ENCODE data around the gene ARHGEF17. TPM values are rescaled to one million over a fixed set of nuclear protein-coding genes. Genes with fewer than 3 reads are reported as not detected.

The ARHGEF17 gene
- polyA plus RNA-seq, 3 donors = 0.16 to 1.2 (median 0.55) TPM

DNA sequence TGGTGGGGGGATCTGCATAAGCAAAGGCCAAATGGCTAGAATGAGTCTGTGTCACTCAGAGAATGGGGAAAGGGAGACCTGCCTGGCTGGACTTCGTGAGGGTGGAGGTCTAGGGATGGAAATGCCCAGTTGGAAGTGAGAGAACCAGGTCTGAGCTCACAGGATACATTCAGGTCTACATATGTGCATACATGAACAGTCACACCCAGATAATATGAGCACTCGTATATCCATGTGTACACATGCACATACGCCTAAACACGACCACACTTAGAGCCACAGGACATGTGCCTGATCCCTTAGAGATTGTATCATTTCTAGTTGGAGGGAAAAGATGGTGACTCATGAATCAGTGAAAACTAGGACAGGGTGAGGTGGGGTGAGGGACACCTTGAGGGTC lies 47.0 kb downstream of the ARHGEF17 start:
- intact Hi-C loops (cut with micrococcal nuclease) = no loop called here
- H3K4me2 ChIP-seq (replicated peaks; ENCODE audit: extremely low read depth, low read length, poor library complexity, severe bottlenecking) = no peak overlapping the region
- no peak for DNase-seq
- Mint-ChIP-seq H3K36me3 (no peaks in the 10 kb centered on the region), H3K9me3 (peaks cover 0 to 3% (median 0%) of the 10 kb centered on the region in 7 donors), H3K27me3 (ENCODE audit: low read depth in 3 of 3) (peaks cover 0 to 1% (median 0%) of the 10 kb centered on the region in 3 donors), H3K27ac (no peak overlapping the region), H3K4me1 (peaks cover 14% of the 10 kb centered on the region), H3K4me3 (no peak overlapping the region)
- no peaks in the 10 kb centered on the region for H3K36me3 ChIP-seq (replicated peaks in 1 of 2; ENCODE audit: control insufficient read depth in 1 of 2, insufficient read depth in 2 of 2, low read length in 2 of 2)
- H3K27ac ChIP-seq (ENCODE audit: low read depth in 1 of 2, low read length in 2 of 2) = no peak overlapping the region
- no CpG with 5 or more reads among the region's 4 CpGs for WGBS (ENCODE audit: insufficient coverage)
- H3K4me1 ChIP-seq (ENCODE audit: control insufficient read depth in 1 of 2, insufficient read depth in 2 of 2, low read length in 2 of 2) = peaks cover 10 to 12% of the 10 kb centered on the region in 2 donors
- H4K20me1 ChIP-seq (ENCODE audit: insufficient read depth, low read length) = no peaks in the 10 kb centered on the region
- TF ChIP-seq, protein P1, sequence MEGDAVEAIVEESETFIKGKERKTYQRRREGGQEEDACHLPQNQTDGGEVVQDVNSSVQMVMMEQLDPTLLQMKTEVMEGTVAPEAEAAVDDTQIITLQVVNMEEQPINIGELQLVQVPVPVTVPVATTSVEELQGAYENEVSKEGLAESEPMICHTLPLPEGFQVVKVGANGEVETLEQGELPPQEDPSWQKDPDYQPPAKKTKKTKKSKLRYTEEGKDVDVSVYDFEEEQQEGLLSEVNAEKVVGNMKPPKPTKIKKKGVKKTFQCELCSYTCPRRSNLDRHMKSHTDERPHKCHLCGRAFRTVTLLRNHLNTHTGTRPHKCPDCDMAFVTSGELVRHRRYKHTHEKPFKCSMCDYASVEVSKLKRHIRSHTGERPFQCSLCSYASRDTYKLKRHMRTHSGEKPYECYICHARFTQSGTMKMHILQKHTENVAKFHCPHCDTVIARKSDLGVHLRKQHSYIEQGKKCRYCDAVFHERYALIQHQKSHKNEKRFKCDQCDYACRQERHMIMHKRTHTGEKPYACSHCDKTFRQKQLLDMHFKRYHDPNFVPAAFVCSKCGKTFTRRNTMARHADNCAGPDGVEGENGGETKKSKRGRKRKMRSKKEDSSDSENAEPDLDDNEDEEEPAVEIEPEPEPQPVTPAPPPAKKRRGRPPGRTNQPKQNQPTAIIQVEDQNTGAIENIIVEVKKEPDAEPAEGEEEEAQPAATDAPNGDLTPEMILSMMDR (IDR thresholded peaks at IDR 0.05) = no peak
- no peaks in the 10 kb centered on the region for H3K27me3 ChIP-seq (ENCODE audit: control insufficient read depth in 2 of 2, insufficient read depth in 2 of 2, low read length in 2 of 2)
- no peak overlapping the region for H2AFZ ChIP-seq (ENCODE audit: insufficient read depth, low read depth, low read length, poor library complexity, severe bottlenecking)
- no peaks in the 10 kb centered on the region for H3K79me2 ChIP-seq (ENCODE audit: insufficient read depth, low read length)
- H3K9ac ChIP-seq (ENCODE audit: insufficient read depth, low read length, poor library complexity, severe bottlenecking) = no peak overlapping the region
- H3K4me3 ChIP-seq (replicated peaks in 1 of 3; ENCODE audit: low read depth in 2 of 3, low read length in 3 of 3) = no peak overlapping the region
- H3K9me3 ChIP-seq (replicated peaks in 1 of 2; ENCODE audit: control insufficient read depth in 1 of 2, insufficient read depth in 1 of 2, low read length in 2 of 2) = no peaks in the 10 kb centered on the region

DNA sequence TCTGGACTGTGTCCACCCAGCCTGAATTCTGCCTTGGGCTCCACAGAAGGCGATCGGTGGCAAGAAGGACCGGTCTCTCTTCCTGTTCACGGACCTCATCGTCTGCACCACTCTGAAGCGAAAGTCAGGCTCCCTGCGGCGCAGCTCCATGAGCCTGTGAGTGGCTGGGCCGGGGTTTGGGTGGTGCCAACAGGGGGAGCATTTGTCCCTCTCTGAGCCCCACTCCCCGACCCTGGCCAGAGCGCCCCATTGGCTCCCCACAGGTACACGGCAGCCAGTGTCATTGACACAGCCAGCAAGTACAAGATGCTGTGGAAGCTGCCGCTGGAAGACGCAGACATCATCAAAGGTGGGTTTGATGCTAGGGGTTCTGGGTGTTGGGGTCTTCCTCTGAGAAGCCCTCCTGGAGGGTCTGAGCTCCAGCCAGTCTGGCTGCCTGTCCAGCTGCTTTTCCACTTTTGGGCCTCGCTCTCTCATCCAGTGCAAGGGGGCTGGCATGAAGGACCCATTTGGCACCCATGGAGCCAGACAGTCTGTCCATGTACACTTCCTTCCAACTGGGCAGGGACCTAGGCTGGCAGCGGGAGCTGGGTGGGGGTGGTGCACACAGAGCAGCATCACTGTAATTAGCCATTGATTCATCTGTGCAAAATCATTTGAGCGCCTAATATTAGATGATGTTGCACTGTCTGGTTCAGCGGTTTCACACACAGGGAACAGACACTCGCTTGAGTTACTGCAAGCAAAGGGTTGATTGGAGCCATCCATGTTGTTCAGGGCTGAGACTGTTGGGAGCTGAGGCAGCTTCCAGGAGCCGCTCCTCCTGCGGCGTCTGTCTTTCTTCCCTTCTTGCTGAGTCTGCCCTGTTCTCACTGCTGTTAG lies 49.1 kb downstream of the ARHGEF17 start:
- H3K9me3 ChIP-seq (replicated peaks in 1 of 2; ENCODE audit: control insufficient read depth in 1 of 2, insufficient read depth in 1 of 2, low read length in 2 of 2) = no peaks in the 10 kb centered on the region
- 97% methylated on average over 19 of the region's 22 CpGs for WGBS (ENCODE audit: insufficient coverage)
- no peaks in the 10 kb centered on the region for H3K4me1 Mint-ChIP-seq
- H3K27me3 ChIP-seq (ENCODE audit: control insufficient read depth in 2 of 2, insufficient read depth in 2 of 2, low read length in 2 of 2) = no peaks in the 10 kb centered on the region
- no peaks in the 10 kb centered on the region for H3K4me1 ChIP-seq (ENCODE audit: control insufficient read depth in 1 of 2, insufficient read depth in 2 of 2, low read length in 2 of 2)
- no peak overlapping the region for H3K4me3 Mint-ChIP-seq
- TF ChIP-seq, protein P1 (IDR thresholded peaks at IDR 0.05) = no peak
- intact Hi-C loops (cut with micrococcal nuclease) = no loop called here
- DNase-seq = no peak
- no peaks in the 10 kb centered on the region for H3K36me3 Mint-ChIP-seq
- H3K79me2 ChIP-seq (ENCODE audit: insufficient read depth, low read length) = no peaks in the 10 kb centered on the region
- H4K20me1 ChIP-seq (ENCODE audit: insufficient read depth, low read length) = no peaks in the 10 kb centered on the region
- no peak overlapping the region for H2AFZ ChIP-seq (ENCODE audit: insufficient read depth, low read depth, low read length, poor library complexity, severe bottlenecking)
- no peak overlapping the region for H3K4me3 ChIP-seq (replicated peaks in 1 of 3; ENCODE audit: low read depth in 2 of 3, low read length in 3 of 3)
- H3K9ac ChIP-seq (ENCODE audit: insufficient read depth, low read length, poor library complexity, severe bottlenecking) = no peak overlapping the region
- H3K36me3 ChIP-seq (replicated peaks in 1 of 2; ENCODE audit: control insufficient read depth in 1 of 2, insufficient read depth in 2 of 2, low read length in 2 of 2) = no peaks in the 10 kb centered on the region
- H3K27me3 Mint-ChIP-seq (ENCODE audit: low read depth in 3 of 3) = peaks cover 0 to 2% (median 1%) of the 10 kb centered on the region in 3 donors
- no peak overlapping the region for H3K27ac Mint-ChIP-seq
- H3K4me2 ChIP-seq (replicated peaks; ENCODE audit: extremely low read depth, low read length, poor library complexity, severe bottlenecking) = no peak overlapping the region
- H3K27ac ChIP-seq (ENCODE audit: low read depth in 1 of 2, low read length in 2 of 2) = no peak overlapping the region
- no peaks in the 10 kb centered on the region for H3K9me3 Mint-ChIP-seq
